ENCODE results near the gene TESPA1.
A peak's percentile ranks its signal among the peaks of the same experiment; 100 is the strongest.
"Not testable (repeated sequence)": the region's sequence is repeated elsewhere in the genome, so short reads cannot be mapped to it uniquely, and the experiment has no call there.

The TESPA1 gene

DNA sequence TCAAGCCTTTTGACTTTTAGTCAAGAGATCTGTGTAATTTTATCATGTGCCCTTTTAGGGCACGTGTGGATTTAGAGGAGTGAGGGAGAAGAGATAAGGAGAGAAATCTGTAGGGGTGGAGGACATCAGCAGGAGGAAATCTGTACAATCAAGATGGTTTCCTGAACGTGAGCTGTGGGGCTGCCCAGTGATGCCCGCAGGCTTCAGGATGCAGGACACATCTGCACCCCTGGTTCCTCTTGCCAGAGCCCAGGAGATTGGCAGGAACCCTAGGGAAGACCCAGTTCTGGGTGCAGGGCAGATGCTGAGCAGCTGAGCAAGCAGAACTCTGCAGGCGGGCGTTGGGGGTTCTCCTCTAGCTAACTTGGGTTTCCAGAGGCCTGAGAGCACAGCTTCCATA lies 11.6 kb upstream of the TESPA1 start:
- no peaks in the 10 kb centered on the region for H3K9me3 Mint-ChIP-seq
- ATAC-seq (replicated peaks; ENCODE audit: extremely low read depth, poor library complexity, severe bottlenecking) (no peak), DNase-seq (ENCODE audit: low spot score in 2 of 2) (no peak)
- peaks cover 10% of the 10 kb centered on the region for H3K4me1 Mint-ChIP-seq
- peaks cover 2% of the 10 kb centered on the region for H3K36me3 Mint-ChIP-seq (ENCODE audit: insufficient read depth)
- H3K27me3 Mint-ChIP-seq, result no peaks in the 10 kb centered on the region
- no peak overlapping the region for H3K27ac Mint-ChIP-seq (ENCODE audit: low read depth)
- H3K4me3 Mint-ChIP-seq, result no peak overlapping the region

GRCh38 chr12:54993181-54993835 lies 8.7 kb upstream of the TESPA1 start:
- H3K4me1 Mint-ChIP-seq, result peaks cover 35% of the 10 kb centered on the region
- H3K27ac Mint-ChIP-seq (ENCODE audit: low read depth), result no peak overlapping the region

GRCh38 chr12:54991991-54992375 lies 7.4 kb upstream of the TESPA1 start:
- Mint-ChIP-seq H3K36me3 (ENCODE audit: insufficient read depth) (peaks cover 3% of the 10 kb centered on the region), H3K27me3 (no peaks in the 10 kb centered on the region), H3K9me3 (no peaks in the 10 kb centered on the region), H3K4me3 (peak overlapping the region; percentile 73), H3K27ac (ENCODE audit: low read depth) (peak overlapping the region; percentile 92), H3K4me1 (peaks cover 44% of the 10 kb centered on the region)
- DNase-seq (ENCODE audit: low spot score in 2 of 2) (no peak), ATAC-seq (replicated peaks; ENCODE audit: extremely low read depth, poor library complexity, severe bottlenecking) (peak; percentile 66)

More at GRCh38 chr12:54993181-54993835, 8.7 kb upstream of the TESPA1 start:
- DNase-seq (ENCODE audit: low spot score in 2 of 2) (peak; percentile 37 to 54), ATAC-seq (replicated peaks; ENCODE audit: extremely low read depth, poor library complexity, severe bottlenecking) (peak; percentile 65)
- peaks cover 3% of the 10 kb centered on the region for H3K36me3 Mint-ChIP-seq (ENCODE audit: insufficient read depth)
- no peak overlapping the region for H3K4me3 Mint-ChIP-seq
- no peaks in the 10 kb centered on the region for H3K9me3 Mint-ChIP-seq
- no peaks in the 10 kb centered on the region for H3K27me3 Mint-ChIP-seq

GRCh38 chr12:54991161-54991990 lies 6.8 kb upstream of the TESPA1 start:
- Mint-ChIP-seq H3K4me1 (peaks cover 49% of the 10 kb centered on the region), H3K4me3 (peak overlapping the region; percentile 73), H3K27me3 (no peaks in the 10 kb centered on the region), H3K36me3 (ENCODE audit: insufficient read depth) (peaks cover 3% of the 10 kb centered on the region), H3K27ac (ENCODE audit: low read depth) (peak overlapping the region; percentile 92), H3K9me3 (no peaks in the 10 kb centered on the region)
- DNase-seq (ENCODE audit: low spot score in 2 of 2), result no peak
- ATAC-seq (replicated peaks; ENCODE audit: extremely low read depth, poor library complexity, severe bottlenecking), result peak; percentile 55

GRCh38 chr12:54989829-54990228 lies 5.3 kb upstream of the TESPA1 start:
- no peaks in the 10 kb centered on the region for H3K27me3 Mint-ChIP-seq
- H3K36me3 Mint-ChIP-seq (ENCODE audit: insufficient read depth), result peaks cover 7% of the 10 kb centered on the region
- H3K9me3 Mint-ChIP-seq, result no peaks in the 10 kb centered on the region
- no peak for ATAC-seq (replicated peaks; ENCODE audit: extremely low read depth, poor library complexity, severe bottlenecking)
- H3K4me3 Mint-ChIP-seq, result peak overlapping the region; percentile 73
- no peak for DNase-seq (ENCODE audit: low spot score in 2 of 2)
- peaks cover 62% of the 10 kb centered on the region for H3K4me1 Mint-ChIP-seq
- H3K27ac Mint-ChIP-seq (ENCODE audit: low read depth), result peak overlapping the region; percentile 92

DNA sequence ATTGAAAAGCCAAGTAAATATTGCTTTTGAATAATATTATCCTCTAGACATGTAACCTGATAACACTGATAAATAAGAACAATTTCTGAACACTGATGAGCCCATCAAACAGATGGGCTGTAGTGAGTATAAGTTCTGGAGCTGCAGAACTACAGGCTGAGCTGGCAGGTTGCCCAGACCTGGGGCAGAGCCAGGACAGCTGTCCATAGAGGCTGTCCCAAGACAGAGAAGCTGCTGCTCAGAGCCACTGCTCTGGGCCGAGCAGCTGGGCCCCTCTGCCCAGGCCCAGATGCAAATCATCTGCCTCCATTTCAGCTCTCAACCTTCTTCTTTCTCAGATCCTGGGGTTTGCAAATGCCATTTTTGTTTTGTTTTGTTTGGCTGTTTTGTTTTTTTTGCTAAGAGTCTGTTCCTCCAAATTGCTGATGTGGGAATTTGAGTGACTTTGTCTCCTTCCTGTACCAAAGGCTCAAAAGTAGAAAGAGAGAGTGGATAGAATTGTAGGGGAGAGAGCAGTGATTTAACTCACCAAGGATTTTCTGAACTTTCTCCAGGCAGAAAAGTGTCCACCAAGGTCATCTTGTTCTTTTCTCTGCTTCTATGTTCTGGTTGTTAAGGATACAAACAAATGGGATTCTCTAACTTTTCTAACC lies 4.0 kb upstream of the TESPA1 start:
- H3K4me3 Mint-ChIP-seq, result no peak overlapping the region
- H3K9me3 Mint-ChIP-seq, result no peaks in the 10 kb centered on the region
- H3K27ac Mint-ChIP-seq (ENCODE audit: low read depth), result peak overlapping the region; percentile 8
- peaks cover 75% of the 10 kb centered on the region for H3K4me1 Mint-ChIP-seq
- no peak for ATAC-seq (replicated peaks; ENCODE audit: extremely low read depth, poor library complexity, severe bottlenecking)
- H3K27me3 Mint-ChIP-seq, result no peaks in the 10 kb centered on the region
- no peak for DNase-seq (ENCODE audit: low spot score in 2 of 2)
- peaks cover 15% of the 10 kb centered on the region for H3K36me3 Mint-ChIP-seq (ENCODE audit: insufficient read depth)

DNA sequence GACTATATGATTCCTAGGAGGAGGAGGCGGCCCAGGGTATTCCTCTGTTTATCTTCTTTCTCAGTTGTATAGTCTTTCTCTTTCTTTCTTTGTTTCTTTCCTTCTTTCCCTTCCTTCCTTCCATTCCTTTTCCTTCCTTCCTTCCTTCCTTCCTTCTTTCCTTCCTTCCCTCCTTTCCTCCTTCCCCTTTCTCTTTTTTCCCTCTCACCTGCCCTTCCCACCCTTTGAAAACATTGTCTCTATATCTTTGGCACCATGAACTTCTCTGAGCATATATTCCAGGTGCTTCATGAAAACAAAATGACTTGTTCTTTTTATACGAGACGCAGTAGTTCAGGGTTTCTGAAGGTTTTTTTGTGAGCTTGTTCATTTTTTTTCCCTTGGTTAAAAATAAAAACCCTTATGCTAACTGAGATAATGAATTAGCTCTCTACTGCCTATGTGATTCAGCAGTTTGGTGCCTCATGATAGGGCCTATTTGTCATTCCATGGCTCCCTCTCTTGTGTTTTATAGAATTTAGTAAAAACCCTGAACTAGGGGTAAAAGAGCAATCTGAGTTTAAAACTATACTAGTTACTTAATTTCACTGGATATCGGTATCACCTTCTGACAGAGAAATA lies 3.2 kb upstream of the TESPA1 start:
- ATAC-seq (replicated peaks; ENCODE audit: extremely low read depth, poor library complexity, severe bottlenecking), result no peak
- peaks cover 16% of the 10 kb centered on the region for H3K36me3 Mint-ChIP-seq (ENCODE audit: insufficient read depth)
- no peaks in the 10 kb centered on the region for H3K27me3 Mint-ChIP-seq
- H3K4me1 Mint-ChIP-seq, result peaks cover 83% of the 10 kb centered on the region
- no peak overlapping the region for H3K27ac Mint-ChIP-seq (ENCODE audit: low read depth)
- no peak overlapping the region for H3K4me3 Mint-ChIP-seq
- DNase-seq (ENCODE audit: low spot score in 2 of 2), result no peak
- no peaks in the 10 kb centered on the region for H3K9me3 Mint-ChIP-seq

DNA sequence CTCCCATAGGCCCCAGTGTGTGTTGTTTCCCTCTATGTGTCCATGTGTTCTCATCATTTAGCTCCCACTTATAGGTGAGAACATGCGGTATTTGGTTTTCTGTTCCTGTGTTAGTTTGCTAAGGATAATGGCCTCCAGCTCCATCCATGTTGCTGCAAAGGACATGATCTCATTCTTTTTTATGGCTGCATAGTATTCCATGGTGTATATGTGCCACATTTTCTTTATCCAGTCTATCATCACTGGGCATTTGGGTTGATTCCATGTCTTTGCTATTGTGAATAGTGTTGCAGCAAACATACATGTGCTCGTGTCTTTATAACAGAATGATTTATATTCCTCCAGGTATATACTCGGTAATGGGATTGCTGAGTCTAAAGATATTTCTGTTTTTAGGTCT lies 2.2 kb upstream of the TESPA1 start:
- H3K27me3 Mint-ChIP-seq; ATAC-seq (replicated peaks; ENCODE audit: extremely low read depth, poor library complexity, severe bottlenecking); H3K4me3 Mint-ChIP-seq; H3K9me3 Mint-ChIP-seq; H3K27ac Mint-ChIP-seq (ENCODE audit: low read depth); DNase-seq (ENCODE audit: low spot score in 2 of 2): not testable (repeated sequence)
- Mint-ChIP-seq H3K36me3 (ENCODE audit: insufficient read depth) (peaks cover 19% of the 10 kb centered on the region), H3K4me1 (peaks cover 88% of the 10 kb centered on the region)

- Mint-ChIP-seq H3K27ac (ENCODE audit: low read depth) (peak overlapping the region; percentile 95), H3K4me3 (peak overlapping the region; percentile 80), H3K4me1 (peaks cover 90% of the 10 kb centered on the region), H3K27me3 (no peaks in the 10 kb centered on the region), H3K36me3 (ENCODE audit: insufficient read depth) (peaks cover 18% of the 10 kb centered on the region), H3K9me3 (no peaks in the 10 kb centered on the region)
- DNase-seq (ENCODE audit: low spot score in 2 of 2), result no peak
- no peak for ATAC-seq (replicated peaks; ENCODE audit: extremely low read depth, poor library complexity, severe bottlenecking)
Observed at GRCh38 chr12:54983536-54984101, 943 bp downstream of the TESPA1 start.

- H3K27me3 Mint-ChIP-seq, result no peaks in the 10 kb centered on the region
- H3K4me3 Mint-ChIP-seq, result peak overlapping the region; percentile 80
- H3K27ac Mint-ChIP-seq (ENCODE audit: low read depth), result peak overlapping the region; percentile 95
- no peak for ATAC-seq (replicated peaks; ENCODE audit: extremely low read depth, poor library complexity, severe bottlenecking)
- H3K9me3 Mint-ChIP-seq, result no peaks in the 10 kb centered on the region
- no peak for DNase-seq (ENCODE audit: low spot score in 2 of 2)
- peaks cover 18% of the 10 kb centered on the region for H3K36me3 Mint-ChIP-seq (ENCODE audit: insufficient read depth)
- H3K4me1 Mint-ChIP-seq, result peaks cover 93% of the 10 kb centered on the region
Observed at GRCh38 chr12:54981796-54982195, 2.8 kb downstream of the TESPA1 start.

GRCh38 chr12:54980341-54980740 lies 4.2 kb downstream of the TESPA1 start:
- Mint-ChIP-seq H3K36me3 (ENCODE audit: insufficient read depth) (peaks cover 22% of the 10 kb centered on the region), H3K27ac (ENCODE audit: low read depth) (peak overlapping the region; percentile 90), H3K4me1 (peaks cover 96% of the 10 kb centered on the region), H3K27me3 (no peaks in the 10 kb centered on the region), H3K9me3 (no peaks in the 10 kb centered on the region), H3K4me3 (peak overlapping the region; percentile 80)
- DNase-seq (ENCODE audit: low spot score in 2 of 2), result no peak
- ATAC-seq (replicated peaks; ENCODE audit: extremely low read depth, poor library complexity, severe bottlenecking), result no peak

DNA sequence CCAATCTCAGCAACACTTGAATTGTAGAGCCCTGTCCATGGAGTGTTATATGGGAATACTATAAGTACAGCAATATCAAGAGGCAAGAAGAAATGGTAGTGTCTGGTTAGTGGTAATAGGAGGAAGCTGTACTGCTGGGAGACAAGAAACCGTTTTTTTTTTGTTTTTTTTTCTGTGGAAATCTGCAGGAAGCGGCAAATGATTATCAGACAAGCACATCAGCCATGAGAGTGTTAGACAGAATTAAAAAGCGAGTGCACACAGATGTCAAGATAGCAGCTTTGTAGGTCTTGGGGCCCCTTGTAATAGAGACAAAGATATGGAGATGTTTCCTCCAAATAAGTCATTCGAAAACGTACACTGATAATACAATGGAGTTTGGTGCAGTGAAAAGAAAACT lies 6.7 kb downstream of the TESPA1 start:
- no peak for ATAC-seq (replicated peaks; ENCODE audit: extremely low read depth, poor library complexity, severe bottlenecking)
- Mint-ChIP-seq H3K27ac (ENCODE audit: low read depth) (peak overlapping the region; percentile 17), H3K27me3 (no peaks in the 10 kb centered on the region), H3K4me3 (peak overlapping the region; percentile 43), H3K9me3 (no peaks in the 10 kb centered on the region), H3K36me3 (ENCODE audit: insufficient read depth) (peaks cover 30% of the 10 kb centered on the region), H3K4me1 (peaks cover 94% of the 10 kb centered on the region)
- DNase-seq (ENCODE audit: low spot score in 2 of 2), result no peak

Measured in central memory CD8-positive, alpha-beta T cell (primary cell).